HepG2 (cell line): Measurements from ENCODE around the gene CCSER1. TPM values are rescaled to one million over a fixed set of nuclear protein-coding genes. Genes with fewer than 3 reads are reported as not detected.

Source experiments
- ATAC-seq: fragments of 200-7000 bp; cut with Tn5 transposase; 3 replicates; pipeline ENCODE4 v1.9.1; 2020; ENCODE audit warnings: mild to moderate bottlenecking, moderate library complexity
- BruUV-seq: library from RNA; stranded (reverse); fragments of 400-500 nt; replicated peaks from 2 replicates; lab custom pipeline; 2021; lab: Mats Ljungman, UMichigan
- CTCF ChIA-PET: fragments of 300-600 bp; formaldehyde crosslinking; extraction: SDS; loops from one replicate; lab custom pipeline; 2021; ENCODE audit warnings: low total read pairs, inconsistent platforms, low intra/inter-chr PET ratio; lab: Yijun Ruan, JAX
- POLR2A ChIA-PET: fragments of 350-600 bp; sonication (Branson Sonifier 250); formaldehyde crosslinking; loops from one replicate; lab custom pipeline; 2020; ENCODE audit warnings: antibody characterized with exemption, inconsistent platforms; lab: Yijun Ruan, JAX
- DNase-seq: peaks from one replicate; pipeline ENCODE4 v3.0.0-alpha.2; 2015; ENCODE audit warnings: low spot score
- FAIRE-seq: peaks from 3 replicates; lab custom pipeline; 2011; peaks lifted over from hg19 to GRCh38; lab: Jason Lieb, UNC
- H2AFZ ChIP-seq: one replicate; pipeline ENCODE4 v1.6.1; 2011; ENCODE audit warnings: low read length, inconsistent platforms
- H3K27ac ChIP-seq: fragments of 300-600 bp; 3 replicates; pipeline ENCODE4 v1.8.0; 2011; ENCODE audit warnings: mixed run types, mild to moderate bottlenecking, mixed read lengths, low read length, inconsistent platforms; ENCODE audit not compliant: insufficient read depth; ENCODE audit errors: extremely low read length
- H3K27me3 ChIP-seq, 2 experiments: fragments of 200-600 bp in 1 of 2; 2 replicates in 1 of 2; 3 replicates in 1 of 2; pipeline versions ENCODE4 v1.6.0 to v1.8.0; 2011; ENCODE audit warnings: low read length in 2 of 2, mild to moderate bottlenecking in 2 of 2, moderate library complexity in 2 of 2, inconsistent platforms in 1 of 2; ENCODE audit not compliant: insufficient read depth in 2 of 2, control insufficient read depth in 1 of 2
- H3K36me3 ChIP-seq, 2 experiments: fragments of 200-600 bp in 1 of 2; replicated peaks in 1 of 2; 2 replicates in 1 of 2; 3 replicates in 1 of 2; pipeline versions ENCODE4 v1.5.1 to v1.8.0; 2011; ENCODE audit warnings: low read length in 2 of 2, inconsistent platforms in 1 of 2; ENCODE audit not compliant: insufficient read depth in 2 of 2, control insufficient read depth in 1 of 2
- H3K4me1 ChIP-seq: 2 replicates; pipeline ENCODE4 v1.5.1; 2012; ENCODE audit warnings: low read length, inconsistent platforms; ENCODE audit not compliant: insufficient read depth
- H3K4me2 ChIP-seq: 2 replicates; pipeline ENCODE4 v1.6.0; 2011; ENCODE audit warnings: low read depth, low read length, inconsistent platforms
- H3K4me3 ChIP-seq, 3 experiments: fragments of 200-600 bp in 1 of 3; sonication (generic), shearing (Covaris generic) in 1 of 3; replicated peaks in 1 of 3; 2 replicates each; pipeline ENCODE4 v1.5.1; 2011 to 2016; ENCODE audit warnings: low read length in 3 of 3, inconsistent platforms in 2 of 3, low read depth in 2 of 3, mild to moderate bottlenecking in 2 of 3, control low read depth in 1 of 3, mixed read lengths in 1 of 3; ENCODE audit not compliant: insufficient read depth in 1 of 3
- H3K79me2 ChIP-seq: one replicate; pipeline ENCODE4 v1.6.1; 2011; ENCODE audit warnings: low read length, inconsistent platforms; ENCODE audit not compliant: insufficient read depth
- H3K9ac ChIP-seq: 2 replicates; pipeline ENCODE4 v1.6.0; 2011; ENCODE audit warnings: mild to moderate bottlenecking, low read depth, low read length, inconsistent platforms; ENCODE audit not compliant: insufficient read depth
- H3K9me3 ChIP-seq: 2 replicates; pipeline ENCODE4 v1.5.1; 2012; ENCODE audit warnings: mild to moderate bottlenecking, low read length
- H4K20me1 ChIP-seq: 2 replicates; pipeline ENCODE4 v1.6.0; 2011; ENCODE audit warnings: inconsistent platforms, mild to moderate bottlenecking, low read length, moderate library complexity; ENCODE audit not compliant: insufficient read depth
- CHCHD3 ChIP-seq: sonication (generic); formaldehyde crosslinking; IDR thresholded peaks from 2 replicates; pipeline ENCODE4 v1.8.0; 2022; ENCODE audit warnings: mild to moderate bottlenecking, missing genetic modification reagents, moderate library complexity
- GTF2F1 ChIP-seq: fragments of 150-350 bp; IDR thresholded peaks from 2 replicates; pipeline ENCODE4 v1.6.1; 2014; ENCODE audit warnings: low read length
- KLF12 ChIP-seq: sonication (generic); formaldehyde crosslinking; IDR thresholded peaks from 2 replicates; pipeline ENCODE4 v1.4.0; 2020; ENCODE audit warnings: missing genetic modification reagents, borderline replicate concordance
- KLF15 ChIP-seq: sonication (generic); formaldehyde crosslinking; IDR thresholded peaks from 2 replicates; pipeline ENCODE4 v1.8.1; 2023; ENCODE audit warnings: borderline replicate concordance, mild to moderate bottlenecking, inconsistent platforms, missing genetic modification reagents, mixed read lengths
- SKI ChIP-seq: fragments of 450-650 bp; IDR thresholded peaks from one replicate; pipeline ENCODE4 v1.6.1; 2018; ENCODE audit warnings: mild to moderate bottlenecking; ENCODE audit not compliant: partially characterized antibody
- SYNCRIP ChIP-seq: fragments of 200-400 bp; formaldehyde crosslinking; IDR thresholded peaks from 2 replicates; pipeline ENCODE4 v1.6.1; 2018; ENCODE audit warnings: mild to moderate bottlenecking, low read depth, low read length; ENCODE audit not compliant: insufficient read depth
- TBL1XR1 ChIP-seq: fragments of 150-350 bp; IDR thresholded peaks from 2 replicates; pipeline ENCODE4 v1.6.1; 2014; ENCODE audit warnings: borderline replicate concordance, low read length; ENCODE audit not compliant: partially characterized antibody
- WIZ ChIP-seq: sonication (generic); formaldehyde crosslinking; IDR thresholded peaks from 2 replicates; pipeline ENCODE4 v1.5.1; 2020; ENCODE audit warnings: mild to moderate bottlenecking, missing genetic modification reagents
- ZNF101 ChIP-seq: sonication (generic); formaldehyde crosslinking; IDR thresholded peaks from 2 replicates; pipeline ENCODE4 v1.4.0; 2020; ENCODE audit warnings: mild to moderate bottlenecking, low read depth, missing genetic modification reagents, borderline replicate concordance
- ZNF550 ChIP-seq: sonication (generic); formaldehyde crosslinking; IDR thresholded peaks from 2 replicates; pipeline ENCODE4 v1.4.0; 2020; ENCODE audit warnings: mild to moderate bottlenecking, missing genetic modification reagents, borderline replicate concordance
- ZNF562 ChIP-seq: sonication (generic); formaldehyde crosslinking; IDR thresholded peaks from 2 replicates; pipeline ENCODE4 v1.8.0; 2022; ENCODE audit warnings: missing genetic modification reagents, borderline replicate concordance
- ZNF674 ChIP-seq: sonication (generic); formaldehyde crosslinking; IDR thresholded peaks from 2 replicates; pipeline ENCODE4 v1.5.0; 2020; ENCODE audit warnings: low read depth, mild to moderate bottlenecking, missing genetic modification reagents
- ZNF776 ChIP-seq: sonication (generic); formaldehyde crosslinking; IDR thresholded peaks from 2 replicates; pipeline ENCODE4 v1.4.0; 2020; ENCODE audit warnings: mild to moderate bottlenecking, missing genetic modification reagents
- WGBS: methylation state at CpG from one replicate; pipeline ENCODE4 v1.1.6; 2017; ENCODE audit warnings: low lambda C conversion rate; 5-methylcytosine and 5-hydroxymethylcytosine counted together
- in situ Hi-C: cut with HindIII; loops from 2 replicates; pipeline ENCODE4 v1.10.0; 2017; ENCODE audit warnings: low pct_unique_long_range_greater_than_20kb; ENCODE audit not compliant: extremely low pct_ligation_motif_present
- intact Hi-C: fragments of 100-400 bp; cut with micrococcal nuclease; formaldehyde crosslinking; loops from one replicate; pipeline ENCODE4 v1.10.0; 2022; ENCODE audit not compliant: unreplicated experiment
- polyA plus RNA-seq, 8 experiments: library from polyadenylated mRNA; depleted of rRNA in 3 of 8; stranded (reverse) in 7 of 8; unstranded in 1 of 8; fragments of >200 nt; fragmentation: Illumina TruSeq in 4 of 8; extraction: Trizol in 4 of 8; gene quantifications; 2 replicates each; pipeline versions ENCODE4 v1.2.1 to v1.2.3, GENCODE V29; 2011 to 2016; ENCODE audit warnings: low read depth in 4 of 8, missing spikeins in 1 of 8, mixed read lengths in 1 of 8; ENCODE audit not compliant: insufficient read depth in 1 of 8
- total RNA-seq, 5 experiments: library from RNA; depleted of rRNA; stranded (reverse); fragments of >200 nt; fragmentation: Illumina TruSeq; extraction: Trizol; gene quantifications; 2 replicates each; pipeline ENCODE4 v1.2.3, GENCODE V29; 2016; ENCODE audit warnings: low read depth in 1 of 5
- TF ChIP-seq, protein P1 (sequence below): sonication (generic); formaldehyde crosslinking; IDR thresholded peaks from 2 replicates; pipeline ENCODE4 v1.5.0; 2020; ENCODE audit warnings: mild to moderate bottlenecking, missing genetic modification reagents
- TF ChIP-seq, protein P2 (sequence below), 2 experiments: IDR thresholded peaks; 2 replicates each; pipeline ENCODE4 v1.6.1; 2011 to 2012; ENCODE audit warnings: low read length in 2 of 2, borderline replicate concordance in 1 of 2, low read depth in 1 of 2, mild to moderate bottlenecking in 1 of 2, moderate library complexity in 1 of 2

CCSER1 gene
- total and polyA plus RNA-seq, 2 of the 13 experiments (the other 11 are each of a cell fraction or from before 2014, with no cell fraction given): not detected

DNA sequence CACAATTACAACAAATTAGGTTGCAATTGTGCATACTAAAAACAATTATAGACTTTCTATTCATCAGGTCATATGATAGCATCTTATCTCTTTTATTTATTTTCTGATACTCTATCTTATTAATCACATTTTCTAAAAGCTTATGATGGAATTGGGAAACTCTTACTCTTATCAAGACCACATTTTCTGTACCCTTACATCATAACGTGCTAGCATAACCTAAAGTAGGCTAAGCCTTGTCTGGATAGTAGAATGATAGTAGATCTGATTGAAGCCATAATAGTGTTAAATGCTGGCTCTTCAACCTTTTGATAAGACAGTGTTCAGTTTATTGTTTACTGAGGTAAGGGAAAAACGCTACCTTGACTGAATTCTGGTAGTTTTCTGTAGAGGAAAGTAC, 294.0 kb downstream of the CCSER1 start:
- ATAC-seq: no peak
- ChIA-PET POLR2A (no interaction called here), CTCF (no interaction called here)
- H3K36me3 ChIP-seq: no peaks in the 10 kb centered on the region
- 0% methylated on average over 2 of the region's 2 CpGs for WGBS
- no peaks in the 10 kb centered on the region for H3K4me1 ChIP-seq
- no peak for DNase-seq
- H4K20me1 ChIP-seq: no peaks in the 10 kb centered on the region
- no peak overlapping the region for H3K4me3 ChIP-seq
- intact Hi-C loops: no loop called here
- H3K4me2 ChIP-seq: no peak overlapping the region
- in situ Hi-C loops: loop anchor here (25.0 kb wide), 1 partner anchor 1966 kb away; no protein-coding TSS in a partner anchor
- no peaks in the 10 kb centered on the region for H3K27me3 ChIP-seq
- H2AFZ ChIP-seq: no peak overlapping the region
- no peak overlapping the region for H3K27ac ChIP-seq
- no peak for FAIRE-seq
- no TSS peak for BruUV-seq
- no peak overlapping the region for H3K9ac ChIP-seq
- no peaks in the 10 kb centered on the region for H3K9me3 ChIP-seq
- TF ChIP-seq TBL1XR1 (no peak), KLF12 (CRISPR knock-in tag) (no peak), ZNF776 (no peak), ZNF550 (no peak), CHCHD3 (CRISPR knock-in tag) (no peak), KLF15 (CRISPR knock-in tag) (no peak), ZNF674 (CRISPR knock-in tag) (no peak)
- TF ChIP-seq, protein P1, sequence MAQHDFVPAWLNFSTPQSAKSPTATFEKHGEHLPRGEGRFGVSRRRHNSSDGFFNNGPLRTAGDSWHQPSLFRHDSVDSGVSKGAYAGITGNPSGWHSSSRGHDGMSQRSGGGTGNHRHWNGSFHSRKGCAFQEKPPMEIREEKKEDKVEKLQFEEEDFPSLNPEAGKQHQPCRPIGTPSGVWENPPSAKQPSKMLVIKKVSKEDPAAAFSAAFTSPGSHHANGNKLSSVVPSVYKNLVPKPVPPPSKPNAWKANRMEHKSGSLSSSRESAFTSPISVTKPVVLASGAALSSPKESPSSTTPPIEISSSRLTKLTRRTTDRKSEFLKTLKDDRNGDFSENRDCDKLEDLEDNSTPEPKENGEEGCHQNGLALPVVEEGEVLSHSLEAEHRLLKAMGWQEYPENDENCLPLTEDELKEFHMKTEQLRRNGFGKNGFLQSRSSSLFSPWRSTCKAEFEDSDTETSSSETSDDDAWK (CRISPR knock-in tag): no peak
- H3K79me2 ChIP-seq: no peaks in the 10 kb centered on the region

DNA sequence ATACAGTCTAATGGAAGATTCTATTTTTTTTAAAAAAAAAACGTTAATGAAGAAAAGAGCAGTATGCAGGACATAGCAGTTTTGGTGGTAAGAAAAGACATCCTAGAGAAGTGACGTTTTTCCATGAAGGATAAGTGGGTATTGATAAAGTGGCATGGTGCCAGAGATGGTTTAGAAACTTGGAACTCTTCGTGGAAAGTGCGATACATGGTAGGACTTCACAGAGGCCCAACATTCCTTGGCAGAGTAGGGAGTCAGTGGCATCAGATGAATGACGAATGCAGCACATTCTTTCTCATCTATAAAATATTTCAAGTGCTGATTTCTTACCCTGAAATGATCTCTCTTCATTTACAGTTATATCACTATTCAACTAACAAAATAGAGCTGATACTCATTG, 298.7 kb downstream of the CCSER1 start:
- intact Hi-C loops: no loop called here
- ChIA-PET POLR2A (no interaction called here), CTCF (no interaction called here)
- FAIRE-seq: no peak
- Histone ChIP-seq H3K36me3 (no peaks in the 10 kb centered on the region), H3K4me3 (no peak overlapping the region), H4K20me1 (no peaks in the 10 kb centered on the region), H3K27me3 (no peaks in the 10 kb centered on the region), H3K4me1 (no peaks in the 10 kb centered on the region), H3K9me3 (no peaks in the 10 kb centered on the region), H3K4me2 (no peak overlapping the region), H3K9ac (no peak overlapping the region), H3K79me2 (no peaks in the 10 kb centered on the region), H2AFZ (no peak overlapping the region), H3K27ac (no peak overlapping the region)
- no TSS peak for BruUV-seq
- 5% methylated on average over 5 of the region's 5 CpGs for WGBS
- in situ Hi-C loops: no loop called here
- ATAC-seq: no peak
- DNase-seq: no peak
- TF ChIP-seq SKI (no peak), GTF2F1 (no peak), ZNF101 (CRISPR knock-in tag) (no peak), SYNCRIP (no peak), WIZ (CRISPR knock-in tag) (no peak), ZNF562 (no peak)
- TF ChIP-seq, protein P2, sequence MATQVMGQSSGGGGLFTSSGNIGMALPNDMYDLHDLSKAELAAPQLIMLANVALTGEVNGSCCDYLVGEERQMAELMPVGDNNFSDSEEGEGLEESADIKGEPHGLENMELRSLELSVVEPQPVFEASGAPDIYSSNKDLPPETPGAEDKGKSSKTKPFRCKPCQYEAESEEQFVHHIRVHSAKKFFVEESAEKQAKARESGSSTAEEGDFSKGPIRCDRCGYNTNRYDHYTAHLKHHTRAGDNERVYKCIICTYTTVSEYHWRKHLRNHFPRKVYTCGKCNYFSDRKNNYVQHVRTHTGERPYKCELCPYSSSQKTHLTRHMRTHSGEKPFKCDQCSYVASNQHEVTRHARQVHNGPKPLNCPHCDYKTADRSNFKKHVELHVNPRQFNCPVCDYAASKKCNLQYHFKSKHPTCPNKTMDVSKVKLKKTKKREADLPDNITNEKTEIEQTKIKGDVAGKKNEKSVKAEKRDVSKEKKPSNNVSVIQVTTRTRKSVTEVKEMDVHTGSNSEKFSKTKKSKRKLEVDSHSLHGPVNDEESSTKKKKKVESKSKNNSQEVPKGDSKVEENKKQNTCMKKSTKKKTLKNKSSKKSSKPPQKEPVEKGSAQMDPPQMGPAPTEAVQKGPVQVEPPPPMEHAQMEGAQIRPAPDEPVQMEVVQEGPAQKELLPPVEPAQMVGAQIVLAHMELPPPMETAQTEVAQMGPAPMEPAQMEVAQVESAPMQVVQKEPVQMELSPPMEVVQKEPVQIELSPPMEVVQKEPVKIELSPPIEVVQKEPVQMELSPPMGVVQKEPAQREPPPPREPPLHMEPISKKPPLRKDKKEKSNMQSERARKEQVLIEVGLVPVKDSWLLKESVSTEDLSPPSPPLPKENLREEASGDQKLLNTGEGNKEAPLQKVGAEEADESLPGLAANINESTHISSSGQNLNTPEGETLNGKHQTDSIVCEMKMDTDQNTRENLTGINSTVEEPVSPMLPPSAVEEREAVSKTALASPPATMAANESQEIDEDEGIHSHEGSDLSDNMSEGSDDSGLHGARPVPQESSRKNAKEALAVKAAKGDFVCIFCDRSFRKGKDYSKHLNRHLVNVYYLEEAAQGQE (IDR thresholded peaks at IDR 0.05; ENCODE audit: borderline replicate concordance in 1 of 2, low read depth in 1 of 2, low read length in 2 of 2): no peak
